Measurements from ENCODE around the gene KMO. TPM values are rescaled to one million over a fixed set of nuclear protein-coding genes. Genes with fewer than 3 reads are reported as not detected.

Gene KMO
- total and polyA plus RNA-seq, 2 donors from 2014 or later = 2.3 to 35.5 TPM

GRCh38 chr1:241591736-241592135, 59.6 kb downstream of the KMO start:
- Histone ChIP-seq H3K4me1 (ENCODE audit: control insufficient read depth in 2 of 3, insufficient read depth in 2 of 3, low read depth in 1 of 3, low read length in 3 of 3) (no peaks in the 10 kb centered on the region), H3K4me3 (ENCODE audit: low read length in 3 of 3) (no peak overlapping the region), H3K27ac (ENCODE audit: low read depth in 2 of 2, low read length in 2 of 2) (peak overlapping the region in 1 of 2 donors; percentile 32), H3K9me3 (ENCODE audit: control insufficient read depth in 2 of 3, insufficient read depth in 1 of 3, low read length in 3 of 3) (no peaks in the 10 kb centered on the region), H3K9ac (ENCODE audit: low read length in 3 of 3) (no peak overlapping the region), H3K36me3 (ENCODE audit: control insufficient read depth in 2 of 3, insufficient read depth in 3 of 3, low read length in 3 of 3) (peaks cover 0 to 3% (median 0%) of the 10 kb centered on the region in 3 donors), H3K27me3 (ENCODE audit: control insufficient read depth, insufficient read depth, low read length) (no peaks in the 10 kb centered on the region)
- TF ChIP-seq, protein P1, sequence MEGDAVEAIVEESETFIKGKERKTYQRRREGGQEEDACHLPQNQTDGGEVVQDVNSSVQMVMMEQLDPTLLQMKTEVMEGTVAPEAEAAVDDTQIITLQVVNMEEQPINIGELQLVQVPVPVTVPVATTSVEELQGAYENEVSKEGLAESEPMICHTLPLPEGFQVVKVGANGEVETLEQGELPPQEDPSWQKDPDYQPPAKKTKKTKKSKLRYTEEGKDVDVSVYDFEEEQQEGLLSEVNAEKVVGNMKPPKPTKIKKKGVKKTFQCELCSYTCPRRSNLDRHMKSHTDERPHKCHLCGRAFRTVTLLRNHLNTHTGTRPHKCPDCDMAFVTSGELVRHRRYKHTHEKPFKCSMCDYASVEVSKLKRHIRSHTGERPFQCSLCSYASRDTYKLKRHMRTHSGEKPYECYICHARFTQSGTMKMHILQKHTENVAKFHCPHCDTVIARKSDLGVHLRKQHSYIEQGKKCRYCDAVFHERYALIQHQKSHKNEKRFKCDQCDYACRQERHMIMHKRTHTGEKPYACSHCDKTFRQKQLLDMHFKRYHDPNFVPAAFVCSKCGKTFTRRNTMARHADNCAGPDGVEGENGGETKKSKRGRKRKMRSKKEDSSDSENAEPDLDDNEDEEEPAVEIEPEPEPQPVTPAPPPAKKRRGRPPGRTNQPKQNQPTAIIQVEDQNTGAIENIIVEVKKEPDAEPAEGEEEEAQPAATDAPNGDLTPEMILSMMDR (IDR thresholded peaks at IDR 0.05; ENCODE audit: borderline replicate concordance, extremely low read depth, insufficient read depth) = no peak
- DNase-seq (no peak), FAIRE-seq (no peak)
- intact Hi-C loops (cut with DNase I) = no loop called here

GRCh38 chr1:241592273-241592958, 60.2 kb downstream of the KMO start:
- Histone ChIP-seq H3K27ac (ENCODE audit: low read depth in 2 of 2, low read length in 2 of 2) (no peak overlapping the region), H3K4me3 (ENCODE audit: low read length in 3 of 3) (no peak overlapping the region), H3K9me3 (ENCODE audit: control insufficient read depth in 2 of 3, insufficient read depth in 1 of 3, low read length in 3 of 3) (no peaks in the 10 kb centered on the region), H3K36me3 (ENCODE audit: control insufficient read depth in 2 of 3, insufficient read depth in 3 of 3, low read length in 3 of 3) (peaks cover 0 to 3% (median 0%) of the 10 kb centered on the region in 3 donors), H3K27me3 (ENCODE audit: control insufficient read depth, insufficient read depth, low read length) (no peaks in the 10 kb centered on the region), H3K9ac (ENCODE audit: low read length in 3 of 3) (no peak overlapping the region), H3K4me1 (ENCODE audit: control insufficient read depth in 2 of 3, insufficient read depth in 2 of 3, low read depth in 1 of 3, low read length in 3 of 3) (no peaks in the 10 kb centered on the region)
- DNase-seq = no peak
- intact Hi-C loops (cut with DNase I) = no loop called here
- TF ChIP-seq, protein P1 (IDR thresholded peaks at IDR 0.05; ENCODE audit: borderline replicate concordance, extremely low read depth, insufficient read depth) = no peak
- no peak for FAIRE-seq

DNA sequence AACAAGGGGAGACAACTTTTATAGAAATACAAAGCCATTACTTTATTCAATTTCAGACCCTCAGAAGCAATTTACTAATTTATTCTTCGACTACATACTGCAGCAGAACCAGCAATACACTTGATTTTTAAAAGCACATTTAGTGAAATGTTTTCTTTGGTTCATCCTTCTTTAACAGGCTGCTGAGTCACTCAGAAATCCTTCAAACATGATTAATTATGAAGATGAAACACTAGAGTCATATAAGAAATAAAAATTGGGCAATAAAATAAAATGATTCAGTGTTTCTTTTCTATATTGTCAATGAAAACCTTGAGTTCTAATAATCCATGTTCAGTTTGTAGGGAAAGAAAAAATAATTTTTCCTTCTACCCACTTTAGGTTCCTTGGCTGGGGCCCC, 61.0 kb downstream of the KMO start:
- Histone ChIP-seq H3K36me3 (ENCODE audit: control insufficient read depth in 2 of 3, insufficient read depth in 3 of 3, low read length in 3 of 3) (peaks cover 0 to 3% (median 0%) of the 10 kb centered on the region in 3 donors), H3K27ac (ENCODE audit: low read depth in 2 of 2, low read length in 2 of 2) (no peak overlapping the region), H3K9ac (ENCODE audit: low read length in 3 of 3) (no peak overlapping the region), H3K9me3 (ENCODE audit: control insufficient read depth in 2 of 3, insufficient read depth in 1 of 3, low read length in 3 of 3) (no peaks in the 10 kb centered on the region), H3K27me3 (ENCODE audit: control insufficient read depth, insufficient read depth, low read length) (no peaks in the 10 kb centered on the region), H3K4me1 (ENCODE audit: control insufficient read depth in 2 of 3, insufficient read depth in 2 of 3, low read depth in 1 of 3, low read length in 3 of 3) (no peaks in the 10 kb centered on the region), H3K4me3 (ENCODE audit: low read length in 3 of 3) (no peak overlapping the region)
- DNase-seq = no peak
- no peak for FAIRE-seq
- intact Hi-C loops (cut with DNase I) = no loop called here
- TF ChIP-seq, protein P1 (IDR thresholded peaks at IDR 0.05; ENCODE audit: borderline replicate concordance, extremely low read depth, insufficient read depth) = no peak

All from kidney (tissue), 14 donors.